NCI-H2196 (cell line): ENCODE measurements around the gene SLC25A10.

Source experiments
- DNase-seq: peaks from one replicate; lab custom pipeline; 2025; ENCODE audit not compliant: unreplicated experiment; lab: John Stamatoyannopoulos, UW

Gene SLC25A10, protein sequence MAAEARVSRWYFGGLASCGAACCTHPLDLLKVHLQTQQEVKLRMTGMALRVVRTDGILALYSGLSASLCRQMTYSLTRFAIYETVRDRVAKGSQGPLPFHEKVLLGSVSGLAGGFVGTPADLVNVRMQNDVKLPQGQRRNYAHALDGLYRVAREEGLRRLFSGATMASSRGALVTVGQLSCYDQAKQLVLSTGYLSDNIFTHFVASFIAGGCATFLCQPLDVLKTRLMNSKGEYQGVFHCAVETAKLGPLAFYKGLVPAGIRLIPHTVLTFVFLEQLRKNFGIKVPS

DNA sequence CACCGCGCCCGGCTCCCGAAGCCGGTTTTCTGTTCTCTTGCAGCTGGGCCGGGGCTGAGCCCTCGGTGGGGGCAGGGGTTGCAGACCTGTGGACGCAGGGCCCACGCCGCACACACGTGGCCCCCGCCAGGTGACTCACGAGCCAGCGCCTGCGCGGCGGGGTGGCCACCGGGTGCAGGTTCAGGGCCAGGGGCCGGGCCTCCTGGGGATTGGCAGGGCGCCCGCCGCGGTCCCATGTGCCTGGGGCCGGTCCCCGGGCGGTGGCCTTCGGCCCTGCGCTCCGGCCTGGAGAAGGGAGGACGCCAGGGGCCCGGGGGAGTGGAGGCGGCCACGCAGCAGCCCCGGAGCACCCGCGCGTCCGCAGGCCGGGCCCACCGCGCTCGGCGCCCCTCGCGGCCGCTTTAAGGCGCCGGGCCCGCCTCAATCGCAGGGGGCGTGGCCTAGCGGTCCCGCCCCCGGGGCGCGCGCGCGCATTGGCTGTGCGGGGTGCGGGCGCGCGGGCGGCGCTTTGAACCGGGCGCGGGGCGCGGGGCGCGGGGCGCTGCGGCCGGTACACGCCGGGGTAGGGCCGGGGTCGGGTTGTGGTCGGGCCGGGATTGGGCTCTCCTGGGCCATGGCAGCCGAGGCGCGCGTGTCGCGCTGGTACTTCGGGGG is at the start of gene SLC25A10:
Gene SLC25A10, plus strand, starts transcription at position 471 of the 654 bp plus-strand sequence. Its CDS starts 143 bp downstream, at position 614.
- peak; percentile 97 for DNase-seq

DNA sequence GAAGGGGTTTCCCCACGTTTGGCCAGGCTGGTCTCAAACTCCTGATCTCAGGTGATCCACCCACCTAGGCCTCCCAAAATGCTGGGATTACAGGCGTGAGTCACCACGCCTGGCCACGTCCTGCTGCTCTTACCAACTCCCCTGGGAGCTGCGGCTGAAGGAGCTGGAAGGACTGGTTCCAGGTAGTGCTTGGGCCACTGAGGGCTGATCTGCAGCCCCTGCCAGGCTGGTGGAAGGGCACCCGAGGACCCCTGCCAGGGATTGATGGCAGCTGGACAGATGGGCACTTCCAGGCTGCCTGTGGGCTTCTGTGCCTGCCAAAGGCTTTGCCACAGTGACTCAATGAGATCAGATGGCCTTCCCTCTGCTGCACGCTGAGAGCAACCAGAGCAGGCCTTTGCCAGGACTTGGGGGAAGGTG is 48.0 kb upstream of the SLC25A10 start:
- DNase-seq: no peak

- peak; percentile 62 for DNase-seq
Observed at GRCh38 chr17:81665205-81666091, 46.6 kb upstream of the SLC25A10 start.

GRCh38 chr17:81666092-81666341 is 46.1 kb upstream of the SLC25A10 start:
- peak; percentile 55 for DNase-seq

GRCh38 chr17:81666342-81667191 is 45.5 kb upstream of the SLC25A10 start, which contains the start of the genes CCDC137 and OXLD1:
Gene CCDC137, plus strand, starts transcription at chr17:81666737. Its CDS starts 30 bp downstream, at chr17:81666767.
Gene OXLD1, minus strand, starts transcription at chr17:81666605. Its CDS starts 28 bp downstream, at chr17:81666577.
- DNase-seq: peak; percentile 98

GRCh38 chr17:81667754-81668153 is 44.3 kb upstream of the SLC25A10 start:
- DNase-seq: no peak

GRCh38 chr17:81672504-81672903 is 39.6 kb upstream of the SLC25A10 start:
- DNase-seq: no peak

DNA sequence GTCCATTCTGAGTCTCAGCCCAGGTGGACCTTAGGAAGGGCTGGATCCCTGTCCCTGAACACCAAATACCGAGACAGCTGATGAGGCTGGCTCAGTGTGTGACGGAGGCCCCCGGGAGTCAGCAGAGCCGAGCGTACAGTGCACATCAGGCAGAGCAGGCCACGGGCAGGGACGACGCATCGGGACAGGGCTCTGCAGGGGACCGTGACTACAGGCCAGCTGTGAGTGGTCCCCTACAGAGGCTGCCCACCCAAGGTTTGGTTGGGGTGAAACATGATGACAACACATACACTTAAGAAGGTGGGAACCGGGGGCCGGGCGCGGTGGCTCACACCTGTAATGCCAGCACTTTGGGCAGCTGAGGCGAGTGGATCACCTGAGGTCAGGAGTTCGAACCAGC is 39.1 kb upstream of the SLC25A10 start:
- no peak for DNase-seq

DNA sequence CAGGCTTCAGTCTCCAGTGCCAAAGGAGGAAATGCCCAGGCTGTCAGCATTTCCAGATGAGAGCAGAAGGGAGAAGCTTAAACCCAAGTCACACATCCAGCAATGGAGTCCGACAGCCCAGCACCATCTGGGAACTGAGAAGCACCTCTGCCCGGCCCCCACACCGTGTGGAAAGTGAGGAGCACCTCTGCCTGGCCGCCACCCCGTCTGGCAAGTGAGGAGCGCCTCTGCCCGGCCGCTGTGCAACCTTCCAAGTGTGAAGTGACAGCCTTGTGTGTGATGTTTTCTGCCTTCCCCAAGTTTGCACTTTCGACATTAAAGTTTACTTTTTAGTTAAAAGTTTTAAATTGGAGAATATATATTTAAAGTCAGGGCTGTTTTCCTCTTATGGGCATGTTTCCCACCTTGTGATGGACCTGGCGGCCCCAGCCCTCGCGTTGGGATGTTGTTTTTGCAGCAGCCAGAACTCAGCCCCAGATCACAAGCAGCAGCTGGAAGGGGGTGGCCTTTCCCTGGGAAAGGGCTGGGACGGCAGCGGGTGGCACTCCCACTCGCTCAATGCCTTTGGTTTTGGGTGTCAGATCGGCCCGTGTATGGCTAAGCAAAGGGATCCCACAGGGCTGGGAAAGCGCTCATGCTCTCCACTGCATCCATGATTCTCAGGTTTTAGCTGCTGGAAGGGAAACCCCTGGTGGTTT is 38.4 kb upstream of the SLC25A10 start:
- DNase-seq: no peak

DNA sequence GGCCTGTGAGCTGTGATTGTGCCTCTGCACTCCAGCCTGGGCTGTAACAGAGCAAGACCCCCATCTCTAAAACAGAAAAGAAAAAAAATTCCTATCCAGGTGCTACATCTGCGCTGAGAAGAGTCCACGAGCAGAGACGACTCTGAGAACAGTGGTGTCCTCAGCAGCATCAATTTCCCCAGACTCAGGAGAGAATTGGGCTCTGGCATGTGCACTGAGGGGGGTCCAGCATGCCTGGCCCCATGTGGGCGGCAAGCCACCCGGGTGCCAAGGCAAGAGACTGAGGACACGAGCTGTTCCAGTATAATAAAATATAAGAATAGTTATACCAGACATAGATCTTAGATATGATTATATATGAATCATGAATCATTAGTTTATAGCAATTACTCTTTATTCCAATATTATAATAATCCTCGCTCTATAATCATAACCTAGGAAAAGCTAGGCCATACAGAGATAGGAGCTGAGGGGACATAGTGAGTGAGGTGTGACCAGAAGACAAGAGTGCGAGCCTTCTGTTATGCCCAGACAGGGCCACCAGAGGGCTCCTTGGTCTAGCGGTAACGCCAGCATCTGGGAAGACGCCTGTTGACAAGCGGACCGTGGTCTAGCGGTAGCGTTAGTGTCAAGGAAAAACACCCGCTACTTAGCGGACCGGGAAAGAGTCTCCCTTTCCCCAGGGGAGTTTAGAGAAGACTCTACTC is 36.4 kb upstream of the SLC25A10 start:
- DNase-seq: peak; percentile 28

DNA sequence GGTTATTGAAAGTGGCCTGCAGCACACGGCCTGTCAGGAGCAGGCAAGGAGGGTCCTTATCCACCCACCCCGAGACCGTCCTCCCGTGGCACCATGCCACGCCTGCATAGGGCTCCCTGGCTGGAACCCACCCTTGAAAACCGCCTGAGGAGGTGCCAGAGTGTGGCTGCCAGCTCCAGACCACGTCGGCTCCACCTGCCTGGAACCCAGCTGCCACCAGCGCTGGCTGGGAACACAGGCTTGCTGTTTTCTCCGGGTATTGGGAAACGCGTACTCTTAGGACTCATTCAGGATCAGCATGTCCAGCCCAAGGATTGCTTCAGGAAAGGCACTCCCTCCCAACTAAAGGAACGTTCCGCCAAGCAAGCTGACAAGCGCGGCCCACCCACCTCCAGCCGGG is 35.2 kb upstream of the SLC25A10 start:
- DNase-seq: no peak

DNA sequence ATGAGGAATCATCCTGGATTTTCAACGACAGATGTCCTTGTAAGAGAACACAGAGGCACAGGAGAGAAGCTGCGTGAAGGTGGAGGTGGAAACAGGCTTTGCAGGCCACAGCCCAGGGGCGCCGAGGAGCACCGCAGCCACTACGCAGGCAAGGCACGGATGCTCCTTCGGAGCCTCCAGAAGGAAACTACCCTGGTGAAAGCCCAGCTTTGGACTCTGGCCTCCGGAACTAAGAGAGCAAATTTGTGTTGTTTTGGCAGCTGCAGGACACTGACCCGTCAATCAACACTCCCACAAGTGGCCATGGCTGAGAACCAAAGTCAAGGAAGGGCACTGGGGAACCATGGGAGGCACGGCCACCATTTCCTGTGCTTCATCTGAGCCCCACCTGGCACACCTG is 31.9 kb upstream of the SLC25A10 start:
- no peak for DNase-seq

DNA sequence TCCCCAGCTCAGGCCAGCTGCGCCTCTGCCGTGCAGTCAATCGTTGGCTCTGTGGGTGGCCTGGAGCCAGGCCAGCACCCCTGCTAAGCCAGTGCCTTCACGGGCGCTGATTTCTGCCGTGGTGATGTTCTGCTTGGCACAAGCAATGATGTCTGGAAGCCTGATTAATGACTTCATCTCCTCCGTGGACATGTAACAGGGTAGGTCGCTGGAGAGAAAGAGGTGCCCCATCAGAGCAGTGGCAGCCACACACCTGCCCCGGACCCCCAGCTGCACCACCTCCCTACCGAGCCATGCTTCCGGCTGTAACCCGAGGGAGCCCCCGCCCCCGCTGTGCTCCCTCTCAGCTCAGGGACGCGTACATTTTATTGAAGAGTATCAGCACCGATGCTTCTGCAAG is 30.4 kb upstream of the SLC25A10 start:
- DNase-seq: peak; percentile 83

DNA sequence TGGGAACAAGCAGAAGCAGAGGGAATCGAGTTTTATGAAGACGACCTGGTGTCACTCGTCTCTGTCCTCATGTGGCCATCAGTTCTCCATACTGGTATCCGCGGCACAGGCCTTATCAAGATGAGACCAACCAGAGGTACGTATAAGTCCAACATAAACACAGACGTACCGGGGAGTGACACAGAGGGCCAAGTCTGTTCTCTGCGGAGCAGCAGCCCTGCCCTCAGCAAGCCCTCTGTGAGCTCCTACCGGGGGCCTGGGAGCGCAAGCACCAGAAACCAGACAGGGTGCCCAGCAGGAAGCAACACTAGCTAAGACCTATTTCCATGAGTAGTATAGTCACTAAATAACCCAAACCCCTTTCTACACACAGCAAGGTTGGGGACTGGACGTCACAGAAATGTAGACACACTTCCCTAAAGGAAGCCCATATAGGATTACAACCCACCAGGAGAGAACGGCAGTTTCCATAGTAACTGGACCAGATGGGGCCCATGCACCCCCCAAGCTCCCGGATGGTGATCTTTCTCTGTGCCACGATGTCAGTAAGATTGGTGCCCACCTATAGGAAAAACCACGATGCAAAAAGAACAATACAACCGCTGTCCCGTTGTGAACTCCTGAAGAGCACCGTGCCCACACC is 29.4 kb upstream of the SLC25A10 start:
- no peak for DNase-seq

DNA sequence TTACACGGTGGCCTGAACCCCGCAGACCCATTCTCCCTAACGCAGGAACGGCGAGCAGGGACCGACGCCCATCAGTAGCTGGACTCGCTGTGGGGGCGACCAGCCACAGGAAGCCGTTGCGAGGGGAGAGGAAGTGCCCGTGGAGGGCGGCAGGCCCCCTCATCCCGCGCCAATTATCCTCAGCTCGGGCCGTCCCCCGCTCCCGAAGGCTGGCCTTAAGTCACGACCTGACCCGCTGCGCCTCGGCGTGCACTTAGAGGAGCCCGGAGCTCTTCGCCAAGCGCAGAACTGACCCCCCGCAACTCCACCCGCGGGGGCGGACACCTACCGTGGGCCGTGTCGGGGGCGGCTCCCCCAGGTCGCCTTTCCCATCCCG is 28.9 kb upstream of the SLC25A10 start:
- DNase-seq: no peak

- peak; percentile 100 for DNase-seq
Observed at GRCh38 chr17:81683584-81684441, 28.3 kb upstream of the SLC25A10 start, which contains the start of the genes ARL16 and HGS. Gene ARL16, minus strand, starts transcription at chr17:81683797. Its CDS starts 44 bp downstream, at chr17:81683753. Gene HGS, plus strand, starts transcription at chr17:81684011. Its CDS starts 56 bp downstream, at chr17:81684067.

DNA sequence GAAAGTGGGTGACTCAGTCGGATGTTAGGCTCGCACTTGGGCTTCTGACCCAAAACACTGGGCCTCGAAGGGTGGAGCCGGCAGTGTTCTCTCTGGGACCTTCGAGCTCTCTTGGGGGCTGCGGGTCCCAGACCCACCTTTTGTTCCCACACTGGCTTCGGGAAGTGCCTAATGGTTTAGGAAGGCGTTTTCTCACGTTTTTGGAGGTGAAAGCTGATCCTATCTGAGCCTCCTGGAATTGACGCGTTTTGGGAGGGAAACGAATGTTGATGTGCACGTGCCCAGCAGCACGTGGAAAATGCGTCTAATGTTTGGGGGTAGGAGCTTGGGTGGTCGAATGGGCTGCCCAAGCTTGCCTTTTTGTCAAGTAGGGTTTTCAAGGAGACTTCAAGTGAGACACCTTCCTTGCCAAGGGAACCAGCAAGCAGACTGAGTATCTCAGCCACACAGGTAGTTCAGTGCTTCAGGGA is 27.6 kb upstream of the SLC25A10 start:
- DNase-seq: no peak

GRCh38 chr17:81685108-81685507 is 27.0 kb upstream of the SLC25A10 start:
- peak; percentile 39 for DNase-seq
